Endothelial cell of umbilical vein (primary cell): Measurements from ENCODE around the gene MRPS18B. TPM values are rescaled to one million over a fixed set of nuclear protein-coding genes. Genes with fewer than 3 reads are reported as not detected.
A peak's percentile ranks its signal among the peaks of the same experiment; 100 is the strongest.

Source experiments
- BruUV-seq: library from RNA; stranded (reverse); fragments of 400-500 nt; replicated peaks from 2 replicates; lab custom pipeline; 2021; lab: Mats Ljungman, UMichigan
- CTCF ChIA-PET: fragments of 300-600, 350-600 bp; sonication (Branson Sonifier 250); formaldehyde crosslinking; loops from one replicate; lab custom pipeline; 2021; ENCODE audit warnings: antibody characterized with exemption, inconsistent platforms; lab: Charles Lee
- POLR2A ChIA-PET: fragments of 300-600, 350-600 bp; sonication (Branson Sonifier 250); formaldehyde crosslinking; loops from one replicate; lab custom pipeline; 2021; ENCODE audit warnings: antibody characterized with exemption, inconsistent platforms; lab: Charles Lee
- DNase-seq: peaks from one replicate; pipeline ENCODE4 v3.0.0-alpha.2; 2011; ENCODE audit warnings: low read depth, low spot score
- FAIRE-seq: peaks from 2 replicates; lab custom pipeline; 2011; peaks lifted over from hg19 to GRCh38; lab: Jason Lieb, UNC
- H2AFZ ChIP-seq: 2 replicates; pipeline ENCODE4 v1.6.0; 2012; ENCODE audit warnings: low read depth, low read length, control low read depth, inconsistent platforms
- H3K27ac ChIP-seq: 2 replicates; pipeline ENCODE4 v1.5.1; 2011; ENCODE audit warnings: low read depth, mild to moderate bottlenecking, control low read depth, low read length, moderate library complexity; ENCODE audit not compliant: insufficient read depth
- H3K27me3 ChIP-seq, 2 experiments: 2 replicates each; pipeline versions ENCODE4 v1.6.0 to v1.6.1; 2011; ENCODE audit warnings: low read length in 2 of 2, mixed read lengths in 1 of 2; ENCODE audit not compliant: control insufficient read depth in 2 of 2, insufficient read depth in 2 of 2
- H3K36me3 ChIP-seq, 2 experiments: 2 replicates in 1 of 2; 3 replicates in 1 of 2; pipeline ENCODE4 v1.5.1; 2011; ENCODE audit warnings: low read length in 2 of 2, mild to moderate bottlenecking in 1 of 2, moderate library complexity in 1 of 2; ENCODE audit not compliant: control insufficient read depth in 2 of 2, insufficient read depth in 2 of 2; ENCODE audit errors: extremely low read depth in 1 of 2
- H3K4me1 ChIP-seq: 3 replicates; pipeline ENCODE4 v1.5.1; 2011; ENCODE audit warnings: mild to moderate bottlenecking, low read length; ENCODE audit not compliant: control insufficient read depth, insufficient read depth; ENCODE audit errors: extremely low read depth
- H3K4me2 ChIP-seq: 2 replicates; pipeline ENCODE4 v1.6.1; 2011; ENCODE audit warnings: low read length, control low read depth, mixed read lengths; ENCODE audit not compliant: insufficient read depth
- H3K4me3 ChIP-seq, 3 experiments: fragments of 200-600 bp in 1 of 3; sonication (generic), shearing (Covaris generic) in 1 of 3; replicated peaks in 1 of 3; 2 replicates each; pipeline ENCODE4 v1.5.1; 2011 to 2016; ENCODE audit warnings: control low read depth in 3 of 3, low read length in 3 of 3, mild to moderate bottlenecking in 2 of 3, inconsistent platforms in 1 of 3, low read depth in 1 of 3, moderate library complexity in 1 of 3; ENCODE audit not compliant: insufficient read depth in 1 of 3
- H3K79me2 ChIP-seq: 2 replicates; pipeline ENCODE4 v1.6.0; 2012; ENCODE audit warnings: low read length, inconsistent platforms; ENCODE audit not compliant: control insufficient read depth, insufficient read depth
- H3K9ac ChIP-seq: replicated peaks from 2 replicates; pipeline ENCODE3; 2011; ENCODE audit warnings: low read length, control low read depth; ENCODE audit not compliant: insufficient read depth; ENCODE audit errors: extremely low read depth
- H3K9me1 ChIP-seq: replicated peaks from 3 replicates; pipeline ENCODE4 v1.6.0; 2011; ENCODE audit warnings: mild to moderate bottlenecking, low read length; ENCODE audit not compliant: control insufficient read depth, insufficient read depth; ENCODE audit errors: extremely low read depth
- H3K9me3 ChIP-seq: replicated peaks from 2 replicates; pipeline ENCODE4 v1.5.1; 2012; ENCODE audit warnings: low read length, inconsistent platforms; ENCODE audit not compliant: control insufficient read depth, insufficient read depth
- H4K20me1 ChIP-seq: replicated peaks from 2 replicates; pipeline ENCODE3; 2011; ENCODE audit warnings: mild to moderate bottlenecking, low read length; ENCODE audit not compliant: control insufficient read depth, insufficient read depth; ENCODE audit errors: extremely low read depth
- EZH2 ChIP-seq: IDR thresholded peaks from 2 replicates; pipeline ENCODE4 v1.6.1; 2012; ENCODE audit warnings: borderline replicate concordance, low read depth, mild to moderate bottlenecking, moderate library complexity, low read length, inconsistent platforms; ENCODE audit not compliant: severe bottlenecking
- FOS ChIP-seq: IDR thresholded peaks from 2 replicates; pipeline ENCODE4 v1.6.1; 2011; ENCODE audit warnings: mild to moderate bottlenecking, low read length, moderate library complexity, borderline replicate concordance; ENCODE audit not compliant: insufficient read depth
- GATA2 ChIP-seq: IDR thresholded peaks from 2 replicates; pipeline ENCODE4 v1.7.0; 2011; ENCODE audit warnings: low read depth, mild to moderate bottlenecking, moderate library complexity, mixed read lengths, low read length; ENCODE audit not compliant: insufficient read length, insufficient read depth
- MAX ChIP-seq: IDR thresholded peaks from 2 replicates; pipeline ENCODE4 v1.6.1; 2011; ENCODE audit not compliant: insufficient read depth, insufficient read length
- POLR2A ChIP-seq: IDR thresholded peaks from 2 replicates; pipeline ENCODE4 v1.6.1; 2012; ENCODE audit warnings: low read depth, mild to moderate bottlenecking, control low read depth, low read length
- POLR2AphosphoS5 ChIP-seq: IDR thresholded peaks from 2 replicates; pipeline ENCODE4 v1.6.1; 2012; ENCODE audit warnings: low read depth, mild to moderate bottlenecking, control low read depth, low read length, moderate library complexity; ENCODE audit not compliant: insufficient read depth
- dilution Hi-C: fragments of 300-500 bp; cut with MboI; formaldehyde crosslinking; loops from one replicate; pipeline ENCODE4 v1.15.0; 2019; ENCODE audit warnings: low sequenced_read_pairs; ENCODE audit not compliant: extremely low pct_ligation_motif_present
- intact Hi-C: fragments of 100-400 bp; cut with micrococcal nuclease; formaldehyde crosslinking; loops from one replicate; pipeline ENCODE4 v1.10.0; 2022
- polyA plus RNA-seq, 4 experiments: library from polyadenylated mRNA; depleted of rRNA in 3 of 4; stranded (reverse) in 3 of 4; unstranded in 1 of 4; fragments of >200 nt; gene quantifications; 2 replicates each; pipeline versions ENCODE4 v1.2.1 to v1.2.3, GENCODE V29; 2011 to 2012; ENCODE audit warnings: missing spikeins in 1 of 4
- total RNA-seq: library from RNA; stranded (reverse); gene quantifications from 2 replicates; pipeline ENCODE4 v1.2.3, GENCODE V29; 2021
- TF ChIP-seq, protein P1 (sequence below), 2 donors: IDR thresholded peaks; 1 replicate in 1 of 2; 2 replicates in 1 of 2; pipeline ENCODE4 v1.5.1; 2011; ENCODE audit warnings: low read length in 2 of 2, mild to moderate bottlenecking in 2 of 2, moderate library complexity in 2 of 2, control low read depth in 1 of 2, inconsistent platforms in 1 of 2, low read depth in 1 of 2; ENCODE audit not compliant: insufficient read depth in 1 of 2; ENCODE audit errors: extremely low read depth in 1 of 2

MRPS18B gene
- total and polyA plus RNA-seq, 2 donors (not counting 3 experiments of a cell fraction or from before 2014, with no cell fraction given): 32.6 to 49.1 TPM

DNA sequence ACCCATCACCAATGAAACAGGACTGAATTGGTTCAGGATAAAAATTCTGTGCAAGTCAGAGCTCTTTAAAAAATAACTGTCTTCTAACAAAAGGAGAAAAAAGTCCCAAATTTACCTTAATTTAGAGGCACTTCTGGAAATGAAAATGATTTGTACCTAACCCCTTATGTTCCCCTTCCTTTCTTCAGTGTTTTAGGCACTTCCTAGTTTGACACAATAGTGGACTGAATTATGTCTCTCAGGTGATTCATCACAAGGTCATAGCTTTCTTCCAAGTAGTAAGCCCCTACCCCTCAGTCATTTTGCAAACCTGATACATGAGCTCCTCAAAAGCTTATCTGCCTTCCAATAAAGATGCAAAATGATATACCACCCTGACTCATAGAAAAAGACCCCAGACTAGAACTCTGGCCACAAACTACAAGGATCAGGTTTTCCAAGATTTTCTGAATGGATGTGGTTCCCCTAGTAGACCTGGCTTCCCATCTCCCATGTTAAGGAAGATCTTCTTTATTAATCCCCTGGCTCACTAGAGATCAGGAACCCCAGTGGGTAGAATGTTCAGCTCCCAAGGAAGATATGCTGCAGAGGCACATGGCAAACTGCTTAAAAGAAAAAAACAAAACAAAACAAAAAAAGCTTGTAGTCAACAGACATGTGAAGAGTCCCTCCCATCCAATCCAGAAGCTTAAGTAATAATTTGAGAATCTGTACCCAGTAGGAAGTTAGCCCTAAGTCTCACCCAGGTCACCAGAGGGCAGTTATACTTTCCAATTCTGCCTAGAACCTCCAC lies 4.2 kb upstream of the MRPS18B start:
- POLR2A ChIA-PET: interaction anchor here (1.0 to 4.1 kb wide), 5 partner anchors 15 to 131 kb away, joined by 4 to 63 read pairs (median 5); partner anchors contain the start of gene DHX16
- peaks cover 10 to 11% of the 10 kb centered on the region in 2 experiments for H3K36me3 ChIP-seq
- peak; percentile 24 for DNase-seq
- no peaks in the 10 kb centered on the region for H4K20me1 ChIP-seq
- peak overlapping the region; percentile 99 for H3K4me2 ChIP-seq
- H3K9me1 ChIP-seq: no peaks in the 10 kb centered on the region
- no peaks in the 10 kb centered on the region for H3K9me3 ChIP-seq
- peak; percentile 5 for TF ChIP-seq POLR2AphosphoS5
- TF ChIP-seq MAX: no peak
- TF ChIP-seq FOS: no peak
- TF ChIP-seq GATA2: no peak
- no peak for TF ChIP-seq EZH2
- TF ChIP-seq, protein P1, sequence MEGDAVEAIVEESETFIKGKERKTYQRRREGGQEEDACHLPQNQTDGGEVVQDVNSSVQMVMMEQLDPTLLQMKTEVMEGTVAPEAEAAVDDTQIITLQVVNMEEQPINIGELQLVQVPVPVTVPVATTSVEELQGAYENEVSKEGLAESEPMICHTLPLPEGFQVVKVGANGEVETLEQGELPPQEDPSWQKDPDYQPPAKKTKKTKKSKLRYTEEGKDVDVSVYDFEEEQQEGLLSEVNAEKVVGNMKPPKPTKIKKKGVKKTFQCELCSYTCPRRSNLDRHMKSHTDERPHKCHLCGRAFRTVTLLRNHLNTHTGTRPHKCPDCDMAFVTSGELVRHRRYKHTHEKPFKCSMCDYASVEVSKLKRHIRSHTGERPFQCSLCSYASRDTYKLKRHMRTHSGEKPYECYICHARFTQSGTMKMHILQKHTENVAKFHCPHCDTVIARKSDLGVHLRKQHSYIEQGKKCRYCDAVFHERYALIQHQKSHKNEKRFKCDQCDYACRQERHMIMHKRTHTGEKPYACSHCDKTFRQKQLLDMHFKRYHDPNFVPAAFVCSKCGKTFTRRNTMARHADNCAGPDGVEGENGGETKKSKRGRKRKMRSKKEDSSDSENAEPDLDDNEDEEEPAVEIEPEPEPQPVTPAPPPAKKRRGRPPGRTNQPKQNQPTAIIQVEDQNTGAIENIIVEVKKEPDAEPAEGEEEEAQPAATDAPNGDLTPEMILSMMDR (IDR thresholded peaks at IDR 0.05; ENCODE audit: extremely low read depth in 1 of 2, insufficient read depth in 1 of 2, low read depth in 1 of 2, low read length in 2 of 2): no peak
- TF ChIP-seq POLR2A: no peak
- intact Hi-C loops (loop anchor here (5.0 kb wide), 1 partner anchor 131 kb away; no protein-coding TSS in a partner anchor), dilution Hi-C loops (no loop called here)
- H3K4me3 ChIP-seq: peak overlapping the region in 1 of 3 experiments; percentile 84
- H3K79me2 ChIP-seq: peaks cover 32% of the 10 kb centered on the region
- H3K27me3 ChIP-seq: no peaks in the 10 kb centered on the region
- CTCF ChIA-PET: interaction anchor here (1.0 to 4.5 kb wide), 14 partner anchors 10 to 160 kb away, joined by 3 to 47 read pairs (median 8); partner anchors contain the start of gene DHX16
- FAIRE-seq: no peak
- H3K27ac ChIP-seq: no peak overlapping the region
- BruUV-seq: no TSS peak
- H2AFZ ChIP-seq: no peak overlapping the region
- H3K9ac ChIP-seq: no peak overlapping the region
- H3K4me1 ChIP-seq: peaks cover 18% of the 10 kb centered on the region
